ENCODE data around the gene CBX4. TPM values are rescaled to one million over a fixed set of nuclear protein-coding genes. Genes with fewer than 3 reads are reported as not detected.

The CBX4 gene
- total and polyA plus RNA-seq, 2 of the 13 experiments (the other 11 are each of a cell fraction or from before 2014, with no cell fraction given), result 25.8 to 50.8 TPM

DNA sequence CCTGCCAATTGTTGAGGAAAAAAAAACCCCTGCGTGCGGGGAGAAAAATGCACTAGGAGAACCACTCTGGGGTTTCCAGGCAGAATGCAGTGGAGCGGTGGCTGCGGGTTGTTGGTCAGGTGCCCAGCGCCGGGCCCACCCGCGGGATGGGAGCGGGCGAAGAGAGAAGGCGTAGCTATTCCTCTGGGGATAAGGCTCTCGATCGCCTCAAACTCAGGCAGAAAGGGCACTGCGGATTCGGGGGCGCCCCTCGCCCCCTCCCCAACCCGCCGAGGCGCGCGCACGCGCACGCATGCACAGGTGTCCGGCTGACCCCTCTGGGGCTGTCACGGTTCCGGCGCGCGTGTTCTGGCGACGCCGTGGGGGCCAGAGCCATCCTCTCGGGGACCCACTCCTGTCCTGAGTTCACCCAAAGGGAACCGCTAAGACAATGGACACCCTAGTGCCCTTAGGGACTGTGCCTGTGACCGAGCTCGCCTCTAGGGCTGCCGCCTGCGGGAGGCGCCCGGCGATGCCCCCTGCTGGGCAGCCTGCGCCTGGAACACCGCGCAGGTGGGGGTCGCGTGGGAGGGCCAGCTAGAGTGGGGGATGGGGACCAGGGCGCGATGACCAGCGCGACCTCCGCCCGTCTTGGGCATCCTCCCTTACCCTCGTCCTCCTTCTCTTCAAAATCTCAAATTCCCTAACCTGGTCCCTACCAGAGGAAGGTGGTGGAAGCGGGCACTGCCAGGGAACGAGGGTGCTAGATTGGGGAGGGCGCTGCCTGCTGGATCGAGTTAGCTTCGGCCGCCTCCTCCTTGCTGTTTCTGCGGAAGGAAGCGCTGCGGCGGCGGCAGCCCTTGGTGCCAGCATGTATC lies 28.0 kb downstream of the CBX4 start (continued):
- TF ChIP-seq DRAP1 (CRISPR knock-in tag; IDR thresholded peaks at IDR 0.05) (0 out of 2 replicates have a peak, but pooled peaks have one; percentile 14), MATR3 (CRISPR knock-in tag; IDR thresholded peaks at IDR 0.05) (no peak), SRY (CRISPR knock-in tag; IDR thresholded peaks at IDR 0.05) (0 out of 2 replicates have a peak, but pooled peaks have one; percentile 22), TBL1XR1 (IDR thresholded peaks at IDR 0.05; ENCODE audit: borderline replicate concordance, low read length, partially characterized antibody) (no peak), BCL3 (CRISPR knock-in tag; IDR thresholded peaks at IDR 0.05) (peak; percentile 33; the same call in 1 of the 2 replicates), ZNF496 (CRISPR knock-in tag; IDR thresholded peaks at IDR 0.05; ENCODE audit: insufficient replicate concordance) (no peak), PCBP1 (IDR thresholded peaks at IDR 0.05; ENCODE audit: borderline replicate concordance, low read depth, low read length) (no peak), NONO (IDR thresholded peaks at IDR 0.05) (no peak), NONO (CRISPR knock-in tag; conservative IDR thresholded peaks at IDR 0.05) (peak; percentile 73), CHD2 (IDR thresholded peaks at IDR 0.05; ENCODE audit: low read depth, low read length) (peak; percentile 29; the same call in 1 of the 2 replicates), GABPB1 (CRISPR knock-in tag; IDR thresholded peaks at IDR 0.05) (peak; percentile 75; the same call in 1 of the 2 replicates), ZNF713 (CRISPR knock-in tag; IDR thresholded peaks at IDR 0.05) (no peak), ZNF253 (CRISPR knock-in tag; IDR thresholded peaks at IDR 0.05; ENCODE audit: borderline replicate concordance) (no peak)
- TF ChIP-seq, protein P1, sequence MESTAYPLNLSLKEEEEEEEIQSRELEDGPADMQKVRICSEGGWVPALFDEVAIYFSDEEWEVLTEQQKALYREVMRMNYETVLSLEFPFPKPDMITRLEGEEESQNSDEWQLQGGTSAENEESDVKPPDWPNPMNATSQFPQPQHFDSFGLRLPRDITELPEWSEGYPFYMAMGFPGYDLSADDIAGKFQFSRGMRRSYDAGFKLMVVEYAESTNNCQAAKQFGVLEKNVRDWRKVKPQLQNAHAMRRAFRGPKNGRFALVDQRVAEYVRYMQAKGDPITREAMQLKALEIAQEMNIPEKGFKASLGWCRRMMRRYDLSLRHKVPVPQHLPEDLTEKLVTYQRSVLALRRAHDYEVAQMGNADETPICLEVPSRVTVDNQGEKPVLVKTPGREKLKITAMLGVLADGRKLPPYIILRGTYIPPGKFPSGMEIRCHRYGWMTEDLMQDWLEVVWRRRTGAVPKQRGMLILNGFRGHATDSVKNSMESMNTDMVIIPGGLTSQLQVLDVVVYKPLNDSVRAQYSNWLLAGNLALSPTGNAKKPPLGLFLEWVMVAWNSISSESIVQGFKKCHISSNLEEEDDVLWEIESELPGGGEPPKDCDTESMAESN (CRISPR knock-in tag; conservative IDR thresholded peaks at IDR 0.05), result peak; percentile 72; the same call in 1 of the 2 replicates
- TF ChIP-seq, protein P2, sequence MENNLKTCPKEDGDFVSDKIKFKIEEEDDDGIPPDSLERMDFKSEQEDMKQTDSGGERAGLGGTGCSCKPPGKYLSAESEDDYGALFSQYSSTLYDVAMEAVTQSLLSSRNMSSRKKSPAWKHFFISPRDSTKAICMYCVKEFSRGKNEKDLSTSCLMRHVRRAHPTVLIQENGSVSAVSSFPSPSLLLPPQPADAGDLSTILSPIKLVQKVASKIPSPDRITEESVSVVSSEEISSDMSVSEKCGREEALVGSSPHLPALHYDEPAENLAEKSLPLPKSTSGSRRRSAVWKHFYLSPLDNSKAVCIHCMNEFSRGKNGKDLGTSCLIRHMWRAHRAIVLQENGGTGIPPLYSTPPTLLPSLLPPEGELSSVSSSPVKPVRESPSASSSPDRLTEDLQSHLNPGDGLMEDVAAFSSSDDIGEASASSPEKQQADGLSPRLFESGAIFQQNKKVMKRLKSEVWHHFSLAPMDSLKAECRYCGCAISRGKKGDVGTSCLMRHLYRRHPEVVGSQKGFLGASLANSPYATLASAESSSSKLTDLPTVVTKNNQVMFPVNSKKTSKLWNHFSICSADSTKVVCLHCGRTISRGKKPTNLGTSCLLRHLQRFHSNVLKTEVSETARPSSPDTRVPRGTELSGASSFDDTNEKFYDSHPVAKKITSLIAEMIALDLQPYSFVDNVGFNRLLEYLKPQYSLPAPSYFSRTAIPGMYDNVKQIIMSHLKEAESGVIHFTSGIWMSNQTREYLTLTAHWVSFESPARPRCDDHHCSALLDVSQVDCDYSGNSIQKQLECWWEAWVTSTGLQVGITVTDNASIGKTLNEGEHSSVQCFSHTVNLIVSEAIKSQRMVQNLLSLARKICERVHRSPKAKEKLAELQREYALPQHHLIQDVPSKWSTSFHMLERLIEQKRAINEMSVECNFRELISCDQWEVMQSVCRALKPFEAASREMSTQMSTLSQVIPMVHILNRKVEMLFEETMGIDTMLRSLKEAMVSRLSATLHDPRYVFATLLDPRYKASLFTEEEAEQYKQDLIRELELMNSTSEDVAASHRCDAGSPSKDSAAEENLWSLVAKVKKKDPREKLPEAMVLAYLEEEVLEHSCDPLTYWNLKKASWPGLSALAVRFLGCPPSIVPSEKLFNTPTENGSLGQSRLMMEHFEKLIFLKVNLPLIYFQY (CRISPR knock-in tag; IDR thresholded peaks at IDR 0.05; ENCODE audit: borderline replicate concordance), result peak; percentile 33; the same call in 1 of the 2 replicates
- TF ChIP-seq, protein P3, sequence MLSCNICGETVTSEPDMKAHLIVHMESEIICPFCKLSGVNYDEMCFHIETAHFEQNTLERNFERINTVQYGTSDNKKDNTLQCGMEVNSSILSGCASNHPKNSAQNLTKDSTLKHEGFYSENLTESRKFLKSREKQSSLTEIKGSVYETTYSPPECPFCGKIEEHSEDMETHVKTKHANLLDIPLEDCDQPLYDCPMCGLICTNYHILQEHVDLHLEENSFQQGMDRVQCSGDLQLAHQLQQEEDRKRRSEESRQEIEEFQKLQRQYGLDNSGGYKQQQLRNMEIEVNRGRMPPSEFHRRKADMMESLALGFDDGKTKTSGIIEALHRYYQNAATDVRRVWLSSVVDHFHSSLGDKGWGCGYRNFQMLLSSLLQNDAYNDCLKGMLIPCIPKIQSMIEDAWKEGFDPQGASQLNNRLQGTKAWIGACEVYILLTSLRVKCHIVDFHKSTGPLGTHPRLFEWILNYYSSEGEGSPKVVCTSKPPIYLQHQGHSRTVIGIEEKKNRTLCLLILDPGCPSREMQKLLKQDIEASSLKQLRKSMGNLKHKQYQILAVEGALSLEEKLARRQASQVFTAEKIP (CRISPR knock-in tag; IDR thresholded peaks at IDR 0.05; ENCODE audit: borderline replicate concordance), result no peak
- TF ChIP-seq, protein P4, sequence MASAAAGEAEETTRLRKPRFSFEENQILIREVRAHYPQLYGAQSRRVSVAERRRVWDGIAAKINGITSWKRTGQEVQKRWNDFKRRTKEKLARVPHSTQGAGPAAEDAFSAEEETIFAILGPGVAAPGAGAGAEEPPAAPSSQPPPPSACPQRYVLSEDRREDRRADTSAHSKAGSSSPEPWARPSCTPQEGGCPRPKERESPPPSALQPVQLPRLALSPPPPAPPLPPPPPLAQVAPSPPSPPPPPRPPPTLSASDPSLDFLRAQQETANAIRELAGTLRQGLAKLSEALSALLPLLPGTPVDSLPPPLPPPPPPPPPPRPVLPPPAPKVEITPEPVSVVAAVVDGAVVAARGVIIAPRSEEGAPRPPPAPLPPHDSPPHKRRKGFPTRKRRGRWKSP (CRISPR knock-in tag; IDR thresholded peaks at IDR 0.05), result no peak; the same call in 1 of the 2 replicates
